ENCODE results near the gene LARP1B. TPM values are rescaled to one million over a fixed set of nuclear protein-coding genes. Genes with fewer than 3 reads are reported as not detected.

Gene LARP1B
- polyA plus RNA-seq, 4 donors: 19.9 to 25.4 (median 22.7) TPM

Other genes with a start within 250 kb of the LARP1B start
- gene PLK4, start 180.4 kb upstream of the LARP1B start, polyA plus RNA-seq (ENCODE audit: insufficient read length in 4 of 4): 10 to 100 TPM; 17.4 to 26.2 (median 22.2) TPM
- gene MFSD8, start 96.1 kb upstream of the LARP1B start, polyA plus RNA-seq (ENCODE audit: insufficient read length in 4 of 4): 10 to 100 TPM; 19.4 to 43.5 (median 26.1) TPM
- gene ABHD18, start 95.9 kb upstream of the LARP1B start, polyA plus RNA-seq (ENCODE audit: insufficient read length in 4 of 4): 10 to 100 TPM; 10.3 to 22.4 (median 14.0) TPM
- gene PGRMC2, start 226.5 kb downstream of the LARP1B start, polyA plus RNA-seq (ENCODE audit: insufficient read length in 4 of 4): 100 to 1,000 TPM; 102 to 123 (median 113) TPM

Measured in left renal cortex interstitium (tissue), 4 donors.